ENCODE data around the gene NTM. TPM values are rescaled to one million over a fixed set of nuclear protein-coding genes. Genes with fewer than 3 reads are reported as not detected.

Gene NTM
- total and polyA plus RNA-seq, 2 of the 8 experiments (the other 6 are each of a cell fraction or from before 2014, with no cell fraction given) = 13.4 to 20.0 TPM

DNA sequence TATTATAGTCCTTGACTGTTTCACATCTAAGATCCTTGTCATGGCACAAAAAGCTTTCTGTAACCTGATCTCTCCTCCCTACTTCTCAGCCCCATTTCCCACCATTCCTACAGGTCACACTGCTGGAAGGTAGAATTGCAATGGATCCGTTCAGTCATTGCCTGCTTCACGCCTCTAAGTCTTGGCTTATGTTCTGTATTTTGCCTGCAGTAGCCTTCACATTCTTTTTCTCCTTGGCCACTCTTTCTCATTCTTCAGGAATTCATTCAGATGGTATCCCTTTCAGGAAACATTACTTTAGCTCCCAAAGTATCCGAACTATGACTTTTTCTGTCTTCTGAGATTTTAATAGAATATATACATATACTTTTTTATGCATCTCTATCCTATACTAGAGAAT, 731.5 kb downstream of the NTM start (continued):
- TF ChIP-seq CBX8 (IDR thresholded peaks at IDR 0.05; ENCODE audit: borderline replicate concordance, low read depth, low read length) = no peak
